ENCODE measurements around the gene SHISA7.

DNA sequence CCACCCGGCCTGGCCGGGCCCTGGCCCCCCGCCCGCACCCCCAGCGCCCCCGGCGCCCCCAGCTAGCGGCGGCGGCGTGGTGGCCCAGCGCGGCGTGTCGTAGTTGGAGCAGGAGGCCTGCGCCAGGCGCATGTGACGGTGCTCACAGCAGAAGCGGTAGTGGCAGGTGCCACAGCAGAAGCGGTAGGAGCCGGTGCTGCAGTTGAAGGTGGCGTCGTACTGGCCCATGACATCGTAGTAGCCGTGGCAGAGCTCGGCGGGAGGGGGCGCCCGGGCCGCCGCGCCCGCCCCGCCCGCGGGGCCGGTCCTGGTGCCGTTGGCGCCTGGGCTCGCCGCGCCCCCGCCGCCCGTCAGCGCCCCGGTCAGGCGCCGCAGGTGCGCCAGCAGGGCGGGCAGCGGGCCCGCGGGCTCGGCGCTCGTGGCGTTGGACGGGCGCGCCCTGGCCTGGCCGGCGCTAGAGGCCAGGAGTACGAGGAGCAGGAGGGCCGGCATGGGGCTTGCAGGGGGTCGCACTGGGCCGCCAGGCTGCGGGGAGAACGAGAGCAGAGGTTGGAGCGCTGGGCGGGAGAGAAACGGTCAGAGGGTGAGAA is 633 bp downstream of the SHISA7 start:
- TF ChIP-seq, protein P1, sequence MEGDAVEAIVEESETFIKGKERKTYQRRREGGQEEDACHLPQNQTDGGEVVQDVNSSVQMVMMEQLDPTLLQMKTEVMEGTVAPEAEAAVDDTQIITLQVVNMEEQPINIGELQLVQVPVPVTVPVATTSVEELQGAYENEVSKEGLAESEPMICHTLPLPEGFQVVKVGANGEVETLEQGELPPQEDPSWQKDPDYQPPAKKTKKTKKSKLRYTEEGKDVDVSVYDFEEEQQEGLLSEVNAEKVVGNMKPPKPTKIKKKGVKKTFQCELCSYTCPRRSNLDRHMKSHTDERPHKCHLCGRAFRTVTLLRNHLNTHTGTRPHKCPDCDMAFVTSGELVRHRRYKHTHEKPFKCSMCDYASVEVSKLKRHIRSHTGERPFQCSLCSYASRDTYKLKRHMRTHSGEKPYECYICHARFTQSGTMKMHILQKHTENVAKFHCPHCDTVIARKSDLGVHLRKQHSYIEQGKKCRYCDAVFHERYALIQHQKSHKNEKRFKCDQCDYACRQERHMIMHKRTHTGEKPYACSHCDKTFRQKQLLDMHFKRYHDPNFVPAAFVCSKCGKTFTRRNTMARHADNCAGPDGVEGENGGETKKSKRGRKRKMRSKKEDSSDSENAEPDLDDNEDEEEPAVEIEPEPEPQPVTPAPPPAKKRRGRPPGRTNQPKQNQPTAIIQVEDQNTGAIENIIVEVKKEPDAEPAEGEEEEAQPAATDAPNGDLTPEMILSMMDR (IDR thresholded peaks at IDR 0.05; ENCODE audit: low read depth, low read length, missing input control): no peak
- TF ChIP-seq, protein P2, sequence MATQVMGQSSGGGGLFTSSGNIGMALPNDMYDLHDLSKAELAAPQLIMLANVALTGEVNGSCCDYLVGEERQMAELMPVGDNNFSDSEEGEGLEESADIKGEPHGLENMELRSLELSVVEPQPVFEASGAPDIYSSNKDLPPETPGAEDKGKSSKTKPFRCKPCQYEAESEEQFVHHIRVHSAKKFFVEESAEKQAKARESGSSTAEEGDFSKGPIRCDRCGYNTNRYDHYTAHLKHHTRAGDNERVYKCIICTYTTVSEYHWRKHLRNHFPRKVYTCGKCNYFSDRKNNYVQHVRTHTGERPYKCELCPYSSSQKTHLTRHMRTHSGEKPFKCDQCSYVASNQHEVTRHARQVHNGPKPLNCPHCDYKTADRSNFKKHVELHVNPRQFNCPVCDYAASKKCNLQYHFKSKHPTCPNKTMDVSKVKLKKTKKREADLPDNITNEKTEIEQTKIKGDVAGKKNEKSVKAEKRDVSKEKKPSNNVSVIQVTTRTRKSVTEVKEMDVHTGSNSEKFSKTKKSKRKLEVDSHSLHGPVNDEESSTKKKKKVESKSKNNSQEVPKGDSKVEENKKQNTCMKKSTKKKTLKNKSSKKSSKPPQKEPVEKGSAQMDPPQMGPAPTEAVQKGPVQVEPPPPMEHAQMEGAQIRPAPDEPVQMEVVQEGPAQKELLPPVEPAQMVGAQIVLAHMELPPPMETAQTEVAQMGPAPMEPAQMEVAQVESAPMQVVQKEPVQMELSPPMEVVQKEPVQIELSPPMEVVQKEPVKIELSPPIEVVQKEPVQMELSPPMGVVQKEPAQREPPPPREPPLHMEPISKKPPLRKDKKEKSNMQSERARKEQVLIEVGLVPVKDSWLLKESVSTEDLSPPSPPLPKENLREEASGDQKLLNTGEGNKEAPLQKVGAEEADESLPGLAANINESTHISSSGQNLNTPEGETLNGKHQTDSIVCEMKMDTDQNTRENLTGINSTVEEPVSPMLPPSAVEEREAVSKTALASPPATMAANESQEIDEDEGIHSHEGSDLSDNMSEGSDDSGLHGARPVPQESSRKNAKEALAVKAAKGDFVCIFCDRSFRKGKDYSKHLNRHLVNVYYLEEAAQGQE (IDR thresholded peaks at IDR 0.05): no peak
- TF ChIP-seq TAF1 (conservative IDR thresholded peaks at IDR 0.05) (no peak), RAD21 (IDR thresholded peaks at IDR 0.05) (no peak), RXRA (IDR thresholded peaks at IDR 0.05) (no peak)
